NOMO-1 (cell line): Measurements from ENCODE around the gene OR8D1.
"Not testable (repeated sequence)": the region's sequence is repeated elsewhere in the genome, so short reads cannot be mapped to it uniquely, and the experiment has no call there.

Source experiments
- DNase-seq, 2 experiments: peaks; one replicate each; lab custom pipeline; 2025; ENCODE audit not compliant: unreplicated experiment in 2 of 2; lab: John Stamatoyannopoulos, UW

The OR8D1 gene

GRCh38 chr11:124294687-124295086 is 19.1 kb downstream of the OR8D1 start:
- peak; percentile 46 to 79 for DNase-seq

GRCh38 chr11:124285610-124286344 is 28.0 kb downstream of the OR8D1 start:
- no peak for DNase-seq

- DNase-seq: no peak
These were observed 35.5 kb downstream of the OR8D1 start for GRCh38 chr11:124278261-124278660.

GRCh38 chr11:124277804-124278203 is 35.9 kb downstream of the OR8D1 start:
- no peak for DNase-seq

- DNase-seq: no peak
These were observed 36.5 kb downstream of the OR8D1 start for GRCh38 chr11:124277207-124277606.

GRCh38 chr11:124276081-124276480 is 37.7 kb downstream of the OR8D1 start:
- DNase-seq: peak in 1 of 2 experiments; percentile 29

- DNase-seq: no peak
These were observed 39.7 kb downstream of the OR8D1 start for GRCh38 chr11:124274000-124274399.

GRCh38 chr11:124270886-124271285 is 42.9 kb downstream of the OR8D1 start:
- DNase-seq: not testable (repeated sequence)

- DNase-seq: peak in 1 of 2 experiments; percentile 6
These were observed 48.7 kb downstream of the OR8D1 start for GRCh38 chr11:124265041-124265440.

GRCh38 chr11:124256076-124256475 is 57.7 kb downstream of the OR8D1 start, which contains the start of gene OR8G5:
Gene OR8G5 (plus strand): TSS chr11:124256376. CDS start chr11:124264932, 8,556 bp downstream.
- no peak for DNase-seq
